Vagina (tissue), 2 donors: ENCODE data around the gene TSTD2. TPM values are rescaled to one million over a fixed set of nuclear protein-coding genes. Genes with fewer than 3 reads are reported as not detected.
"Not testable (repeated sequence)": the region's sequence is repeated elsewhere in the genome, so short reads cannot be mapped to it uniquely, and the experiment has no call there.

Source experiments
- DNase-seq, 2 donors: peaks; one replicate each; pipeline ENCODE4 v3.0.0-alpha.2; 2017; ENCODE audit errors: extremely low spot score in 2 of 2
- H3K27ac ChIP-seq: fragments of 200-600 bp; sonication (generic); one replicate; pipeline ENCODE4 v1.5.1; 2019
- H3K27me3 ChIP-seq: fragments of 200-600 bp; sonication (generic); one replicate; pipeline ENCODE4 v1.5.1; 2019
- H3K36me3 ChIP-seq, 2 donors: fragments of 200-600 bp; sonication (generic); one replicate each; pipeline ENCODE4 v1.5.1; 2017 to 2019
- H3K4me1 ChIP-seq: fragments of 200-600 bp; sonication (generic); one replicate; pipeline ENCODE4 v1.5.1; 2019
- H3K4me3 ChIP-seq, 2 donors: fragments of 200-600 bp; sonication (generic); 1 replicate in 1 of 2; 2 replicates in 1 of 2; pipeline ENCODE4 v1.5.1; 2016 to 2019
- H3K9me3 ChIP-seq: fragments of 200-600 bp; sonication (generic); one replicate; pipeline ENCODE4 v1.5.1; 2019
- CTCF ChIP-seq, 3 experiments: fragments of 450-650 bp in 2 of 3; fragments of 200-600 bp in 1 of 3; sonication (generic) in 1 of 3; IDR thresholded peaks; one replicate each; pipeline ENCODE4 v1.5.1; 2017 to 2019; ENCODE audit warnings: antibody characterized with exemption in 3 of 3, mild to moderate bottlenecking in 2 of 3, moderate library complexity in 2 of 3
- POLR2A ChIP-seq, 2 donors: fragments of 450-650 bp; IDR thresholded peaks; one replicate each; pipeline ENCODE4 v1.6.1; 2017; ENCODE audit warnings: antibody characterized with exemption in 2 of 2, mild to moderate bottlenecking in 2 of 2, moderate library complexity in 2 of 2
- POLR2AphosphoS5 ChIP-seq, 2 donors: sonication (generic); formaldehyde crosslinking; IDR thresholded peaks; one replicate each; pipeline ENCODE4 v1.9.0; 2017; ENCODE audit warnings: antibody characterized with exemption in 2 of 2, mild to moderate bottlenecking in 2 of 2, low read depth in 1 of 2; ENCODE audit not compliant: insufficient read depth in 1 of 2
- intact Hi-C: fragments of 100-400 bp; cut with DNase I; formaldehyde crosslinking; loops from one replicate; pipeline ENCODE4 v1.15.1; 2023
- total RNA-seq: library from RNA; depleted of rRNA; stranded (reverse); fragments of >200 nt; gene quantifications from one replicate; pipeline ENCODE4 v1.2.3, GENCODE V29; 2016

Gene TSTD2
- total RNA-seq, 1 donor from 2014 or later = 18.2 TPM

DNA sequence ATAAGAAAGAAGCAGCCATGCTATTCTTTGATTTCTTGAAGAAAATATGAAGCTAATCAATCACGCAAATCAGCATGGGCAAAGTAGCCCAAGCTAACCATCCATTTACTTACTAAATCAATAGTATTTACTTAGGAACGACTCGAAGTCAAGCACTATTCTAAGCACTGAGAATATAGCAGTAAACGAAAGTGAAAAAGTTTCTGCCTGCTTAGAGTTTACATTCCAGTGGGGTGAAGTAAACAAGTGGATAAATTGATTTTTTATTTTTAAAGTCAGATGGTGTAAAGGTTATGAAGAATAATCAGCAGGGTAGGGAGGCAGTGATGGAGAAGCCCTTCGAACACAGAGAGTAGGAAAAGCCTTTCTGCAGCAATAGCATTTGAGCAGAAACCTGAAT is 5.5 kb downstream of the TSTD2 start:
- DNase-seq = no peak
- TF ChIP-seq POLR2A (IDR thresholded peaks at IDR 0.05) (no peak), POLR2AphosphoS5 (IDR thresholded peaks at IDR 0.05; ENCODE audit: insufficient read depth in 1 of 2, low read depth in 1 of 2) (no peak), CTCF (IDR thresholded peaks at IDR 0.05) (no peak)
- intact Hi-C loops = no loop called here
- no peaks in the 10 kb centered on the region for H3K27me3 ChIP-seq
- H3K4me3 ChIP-seq = no peak overlapping the region
- peak overlapping the region; percentile 36 for H3K27ac ChIP-seq
- no peaks in the 10 kb centered on the region for H3K9me3 ChIP-seq
- H3K4me1 ChIP-seq = peaks cover 31% of the 10 kb centered on the region
- H3K36me3 ChIP-seq = peaks cover 0 to 27% of the 10 kb centered on the region in 2 donors

GRCh38 chr9:97625620-97626019 is 7.5 kb downstream of the TSTD2 start:
- no peaks in the 10 kb centered on the region for H3K27me3 ChIP-seq
- no peak overlapping the region for H3K4me3 ChIP-seq
- H3K4me1 ChIP-seq = peaks cover 16% of the 10 kb centered on the region
- no peak for TF ChIP-seq POLR2A (IDR thresholded peaks at IDR 0.05)
- no peak for TF ChIP-seq POLR2AphosphoS5 (IDR thresholded peaks at IDR 0.05; ENCODE audit: insufficient read depth in 1 of 2, low read depth in 1 of 2)
- TF ChIP-seq CTCF (IDR thresholded peaks at IDR 0.05) = no peak
- no peak for DNase-seq
- H3K27ac ChIP-seq = no peak overlapping the region
- intact Hi-C loops = no loop called here
- H3K36me3 ChIP-seq = peaks cover 0 to 27% of the 10 kb centered on the region in 2 donors
- H3K9me3 ChIP-seq = no peaks in the 10 kb centered on the region

DNA sequence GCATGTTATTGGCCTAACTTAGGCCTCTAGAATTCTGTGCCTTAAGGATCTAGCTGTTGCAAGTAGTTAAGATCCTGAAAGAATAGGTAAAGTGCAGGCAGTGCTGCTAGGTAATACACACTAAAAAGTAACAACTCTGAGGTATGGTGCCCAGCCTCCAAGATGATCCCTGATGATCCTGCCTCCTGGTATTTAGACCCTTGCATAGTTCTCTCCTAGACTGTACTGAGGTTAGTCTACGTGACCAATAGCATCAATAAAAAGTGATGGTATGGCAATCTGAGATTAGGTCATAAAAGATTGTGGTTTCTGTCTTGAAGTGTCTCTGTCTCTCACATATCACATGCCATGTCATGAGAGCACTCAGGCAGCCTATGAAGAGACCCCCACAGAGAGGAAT is 9.2 kb downstream of the TSTD2 start:
- Histone ChIP-seq H3K9me3 (no peaks in the 10 kb centered on the region), H3K27me3 (no peaks in the 10 kb centered on the region), H3K36me3 (peaks cover 0 to 27% of the 10 kb centered on the region in 2 donors), H3K4me1 (peaks cover 11% of the 10 kb centered on the region), H3K4me3 (no peak overlapping the region), H3K27ac (no peak overlapping the region)
- no peak for TF ChIP-seq CTCF (IDR thresholded peaks at IDR 0.05)
- no peak for TF ChIP-seq POLR2AphosphoS5 (IDR thresholded peaks at IDR 0.05; ENCODE audit: insufficient read depth in 1 of 2, low read depth in 1 of 2)
- no peak for TF ChIP-seq POLR2A (IDR thresholded peaks at IDR 0.05)
- no peak for DNase-seq
- intact Hi-C loops = no loop called here

DNA sequence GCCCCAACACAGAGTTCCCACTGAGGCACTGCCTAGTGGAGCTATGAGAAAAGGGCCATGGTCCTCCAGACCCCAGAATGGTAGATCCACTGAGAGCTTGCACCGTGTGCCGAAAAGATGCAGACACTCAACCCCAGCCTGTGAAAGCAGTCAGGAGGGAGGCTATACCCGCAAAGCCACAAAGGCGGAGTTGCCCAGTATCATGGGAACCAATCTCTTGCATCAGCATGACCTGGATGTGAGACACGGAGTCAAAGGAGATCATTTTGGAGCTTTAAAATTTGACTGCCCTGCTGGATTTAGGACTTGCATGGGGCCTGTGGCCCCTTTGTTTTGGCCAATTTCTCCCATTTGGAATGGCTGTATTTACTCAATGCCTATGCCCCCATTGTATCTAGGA is 10.7 kb downstream of the TSTD2 start:
- H3K4me1 ChIP-seq, DNase-seq, intact Hi-C loops, H3K4me3 ChIP-seq, H3K9me3 ChIP-seq, H3K27me3 ChIP-seq, H3K27ac ChIP-seq: not testable (repeated sequence)
- H3K36me3 ChIP-seq = peaks cover 0 to 39% of the 10 kb centered on the region in 2 donors

DNA sequence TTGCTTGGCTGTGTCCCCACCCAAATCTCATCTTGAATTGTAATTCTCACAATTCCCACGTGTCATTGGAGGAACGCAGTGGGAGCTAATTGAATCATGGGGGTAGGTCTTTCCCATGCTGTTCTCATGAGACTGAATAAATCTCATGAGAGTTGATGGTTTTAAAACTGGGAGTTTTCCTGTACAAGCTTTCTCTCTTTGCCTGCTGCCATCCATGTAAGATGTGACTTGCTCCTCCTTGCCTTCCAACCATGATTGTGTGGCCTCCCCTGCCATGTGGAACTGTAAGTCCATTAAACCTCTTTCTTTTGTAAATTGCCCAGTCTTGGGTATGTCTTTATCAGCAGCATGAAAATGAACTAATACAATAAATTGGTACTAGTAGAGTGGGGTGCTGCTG is 13.1 kb downstream of the TSTD2 start:
- H3K27ac ChIP-seq, H3K27me3 ChIP-seq, intact Hi-C loops, DNase-seq, H3K4me1 ChIP-seq, H3K9me3 ChIP-seq, H3K4me3 ChIP-seq: not testable (repeated sequence)
- peaks cover 0 to 33% of the 10 kb centered on the region in 2 donors for H3K36me3 ChIP-seq

- DNase-seq = no peak
- H3K27ac ChIP-seq = no peak overlapping the region
- intact Hi-C loops = loop anchor here (5.0 kb wide), 1 partner anchor 206 kb away; the partner anchor contains the start of gene TDRD7
- H3K36me3 ChIP-seq = peaks cover 0 to 13% of the 10 kb centered on the region in 2 donors
- H3K9me3 ChIP-seq = no peaks in the 10 kb centered on the region
- H3K4me1 ChIP-seq = no peaks in the 10 kb centered on the region
- no peaks in the 10 kb centered on the region for H3K27me3 ChIP-seq
- no peak overlapping the region for H3K4me3 ChIP-seq
- TF ChIP-seq CTCF (IDR thresholded peaks at IDR 0.05) (no peak), POLR2AphosphoS5 (IDR thresholded peaks at IDR 0.05; ENCODE audit: insufficient read depth in 1 of 2, low read depth in 1 of 2) (no peak), POLR2A (IDR thresholded peaks at IDR 0.05) (no peak)
Observed at GRCh38 chr9:97617939-97618416, 15.2 kb downstream of the TSTD2 start.
